Endodermal cell (in vitro differentiated cells): Measurements from ENCODE around the gene ZSWIM8. TPM values are rescaled to one million over a fixed set of nuclear protein-coding genes. Genes with fewer than 3 reads are reported as not detected.

ENCODE experiments used
- DNase-seq: peaks from one replicate; pipeline ENCODE4 v3.0.0-alpha.2; 2017
- H3K27ac ChIP-seq: 2 replicates; pipeline ENCODE4 v1.5.1; 2013; ENCODE audit warnings: mild to moderate bottlenecking, low read depth, low read length, moderate library complexity
- H3K27me3 ChIP-seq: 2 replicates; pipeline ENCODE4 v1.6.1; 2013; ENCODE audit warnings: mild to moderate bottlenecking, low read length, moderate library complexity; ENCODE audit not compliant: insufficient read depth, control insufficient read depth, poor library complexity, severe bottlenecking
- H3K36me3 ChIP-seq: 2 replicates; pipeline ENCODE4 v1.7.0; 2013; ENCODE audit warnings: mild to moderate bottlenecking, low read length, moderate library complexity; ENCODE audit not compliant: control insufficient read depth, insufficient read depth
- H3K4me1 ChIP-seq: one replicate; pipeline ENCODE4 v1.7.0; 2013; ENCODE audit warnings: low read length; ENCODE audit not compliant: control insufficient read depth, insufficient read depth
- H3K4me3 ChIP-seq: 2 replicates; pipeline ENCODE4 v1.5.1; 2013; ENCODE audit warnings: mild to moderate bottlenecking, low read length, moderate library complexity
- H3K9ac ChIP-seq: 2 replicates; pipeline ENCODE4 v1.6.1; 2013; ENCODE audit warnings: mild to moderate bottlenecking, low read length, moderate library complexity; ENCODE audit not compliant: poor library complexity, severe bottlenecking; ENCODE audit errors: extremely low read depth
- H3K9me3 ChIP-seq: 2 replicates; pipeline ENCODE4 v1.6.1; 2013; ENCODE audit warnings: mild to moderate bottlenecking, low read length, moderate library complexity; ENCODE audit not compliant: control insufficient read depth
- H3K27ac Mint-ChIP-seq: 2 replicates; pipeline ENCODE4 v1.8.0; 2020; ENCODE audit warnings: mixed read lengths
- H3K27me3 Mint-ChIP-seq: 2 replicates; pipeline ENCODE4 v1.8.0; 2021; ENCODE audit warnings: mild to moderate bottlenecking, mixed read lengths; ENCODE audit not compliant: insufficient read depth
- H3K36me3 Mint-ChIP-seq: 2 replicates; pipeline ENCODE4 v1.8.0; 2020; ENCODE audit warnings: low read depth, mixed read lengths
- H3K4me1 Mint-ChIP-seq: 2 replicates; pipeline ENCODE4 v1.8.0; 2020; ENCODE audit warnings: mixed read lengths
- H3K4me3 Mint-ChIP-seq: 2 replicates; pipeline ENCODE4 v1.8.0; 2020; ENCODE audit warnings: mild to moderate bottlenecking, moderate library complexity, mixed read lengths
- H3K9me3 Mint-ChIP-seq: 2 replicates; pipeline ENCODE4 v1.8.0; 2020; ENCODE audit warnings: mild to moderate bottlenecking, mixed read lengths
- WGBS, 2 experiments: methylation state at CpG; one replicate each; pipeline versions ENCODE4 v1.1.5 to v1.1.7; 2013; ENCODE audit warnings: missing lambda C conversion rate in 2 of 2, mixed read lengths in 1 of 2; ENCODE audit not compliant: insufficient coverage in 1 of 2, insufficient read length in 1 of 2; 5-methylcytosine and 5-hydroxymethylcytosine counted together
- total RNA-seq, 2 donors: library from RNA; stranded (reverse); fragmentation: NEBNext Ultra II Directional in 1 of 2; extraction: Animal tissue kit (Norgen Biotek cat#: 25700) in 1 of 2; gene quantifications; 2 replicates in 1 of 2; 3 replicates in 1 of 2; pipeline ENCODE4 v1.2.1, GENCODE V29; 2021
- TF ChIP-seq, protein P1 (sequence below): fragments of 200-600 bp; sonication (generic); conservative IDR thresholded peaks from 2 replicates; pipeline ENCODE4 v1.5.0; 2021; ENCODE audit warnings: antibody characterized with exemption, mild to moderate bottlenecking

Gene ZSWIM8
- total RNA-seq, 2 donors from 2014 or later: 75.9 to 79.8 TPM

GRCh38 chr10:73806176-73806950 is 21.0 kb downstream of the ZSWIM8 start:
- Mint-ChIP-seq H3K27me3 (no peaks in the 10 kb centered on the region), H3K36me3 (peaks cover 56% of the 10 kb centered on the region), H3K4me3 (no peak overlapping the region), H3K27ac (no peak overlapping the region), H3K9me3 (no peaks in the 10 kb centered on the region), H3K4me1 (no peaks in the 10 kb centered on the region)
- WGBS, 2 experiments: 92 to 93% methylated on average over 13 to 14 of the region's 14 CpGs
- Histone ChIP-seq H3K9ac (no peak overlapping the region), H3K9me3 (no peaks in the 10 kb centered on the region), H3K4me1 (no peaks in the 10 kb centered on the region), H3K36me3 (peaks cover 45% of the 10 kb centered on the region), H3K27ac (no peak overlapping the region), H3K27me3 (no peaks in the 10 kb centered on the region), H3K4me3 (no peak overlapping the region)
- TF ChIP-seq, protein P1, sequence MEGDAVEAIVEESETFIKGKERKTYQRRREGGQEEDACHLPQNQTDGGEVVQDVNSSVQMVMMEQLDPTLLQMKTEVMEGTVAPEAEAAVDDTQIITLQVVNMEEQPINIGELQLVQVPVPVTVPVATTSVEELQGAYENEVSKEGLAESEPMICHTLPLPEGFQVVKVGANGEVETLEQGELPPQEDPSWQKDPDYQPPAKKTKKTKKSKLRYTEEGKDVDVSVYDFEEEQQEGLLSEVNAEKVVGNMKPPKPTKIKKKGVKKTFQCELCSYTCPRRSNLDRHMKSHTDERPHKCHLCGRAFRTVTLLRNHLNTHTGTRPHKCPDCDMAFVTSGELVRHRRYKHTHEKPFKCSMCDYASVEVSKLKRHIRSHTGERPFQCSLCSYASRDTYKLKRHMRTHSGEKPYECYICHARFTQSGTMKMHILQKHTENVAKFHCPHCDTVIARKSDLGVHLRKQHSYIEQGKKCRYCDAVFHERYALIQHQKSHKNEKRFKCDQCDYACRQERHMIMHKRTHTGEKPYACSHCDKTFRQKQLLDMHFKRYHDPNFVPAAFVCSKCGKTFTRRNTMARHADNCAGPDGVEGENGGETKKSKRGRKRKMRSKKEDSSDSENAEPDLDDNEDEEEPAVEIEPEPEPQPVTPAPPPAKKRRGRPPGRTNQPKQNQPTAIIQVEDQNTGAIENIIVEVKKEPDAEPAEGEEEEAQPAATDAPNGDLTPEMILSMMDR: no peak
- no peak for DNase-seq

DNA sequence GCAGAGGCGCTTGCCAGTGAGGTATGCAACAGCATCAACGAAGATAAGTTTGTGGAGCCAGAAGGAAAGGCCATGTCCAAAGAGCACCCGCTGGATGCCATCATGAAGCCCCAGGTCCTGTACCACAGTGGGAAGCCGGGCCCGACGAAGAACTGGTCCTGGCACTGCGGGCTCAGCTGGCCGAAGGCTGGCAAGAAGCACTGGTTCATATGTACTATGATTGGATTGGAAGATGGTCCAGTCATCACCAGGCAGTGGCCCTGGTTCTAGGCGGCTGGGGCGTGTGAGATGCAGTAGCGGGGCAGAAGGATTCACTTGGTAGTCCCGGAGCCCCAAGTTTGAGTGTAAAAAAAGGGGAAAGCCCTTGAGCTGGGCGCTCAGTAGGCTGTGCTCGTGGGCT is 22.1 kb downstream of the ZSWIM8 start:
- Histone ChIP-seq H3K27ac (no peak overlapping the region), H3K9ac (no peak overlapping the region), H3K4me1 (no peaks in the 10 kb centered on the region), H3K9me3 (no peaks in the 10 kb centered on the region), H3K36me3 (peaks cover 34% of the 10 kb centered on the region), H3K27me3 (no peaks in the 10 kb centered on the region), H3K4me3 (no peak overlapping the region)
- no peak for DNase-seq
- H3K4me1 Mint-ChIP-seq: peaks cover under 1% of the 10 kb centered on the region
- no peaks in the 10 kb centered on the region for H3K9me3 Mint-ChIP-seq
- peaks cover 53% of the 10 kb centered on the region for H3K36me3 Mint-ChIP-seq
- WGBS, 2 experiments: 94 to 98% methylated on average over 14 of the region's 14 CpGs
- no peaks in the 10 kb centered on the region for H3K27me3 Mint-ChIP-seq
- TF ChIP-seq, protein P1: no peak
- H3K4me3 Mint-ChIP-seq: no peak overlapping the region
- H3K27ac Mint-ChIP-seq: no peak overlapping the region

GRCh38 chr10:73808021-73808815 is 22.8 kb downstream of the ZSWIM8 start:
- H3K9me3 ChIP-seq: no peaks in the 10 kb centered on the region
- Mint-ChIP-seq H3K36me3 (peaks cover 47% of the 10 kb centered on the region), H3K4me3 (no peak overlapping the region), H3K4me1 (peaks cover 8% of the 10 kb centered on the region), H3K9me3 (no peaks in the 10 kb centered on the region), H3K27ac (no peak overlapping the region), H3K27me3 (no peaks in the 10 kb centered on the region)
- H3K4me1 ChIP-seq: no peaks in the 10 kb centered on the region
- no peak overlapping the region for H3K4me3 ChIP-seq
- H3K27ac ChIP-seq: no peak overlapping the region
- H3K9ac ChIP-seq: no peak overlapping the region
- 90 to 94% methylated on average over 7 to 16 of the region's 16 CpGs for WGBS, 2 experiments
- H3K36me3 ChIP-seq: peaks cover 27% of the 10 kb centered on the region
- no peaks in the 10 kb centered on the region for H3K27me3 ChIP-seq
- DNase-seq: no peak
- TF ChIP-seq, protein P1: no peak
